GM18870 (cell line): ENCODE data around the gene TUBA1A.
"Not testable (repeated sequence)": the region's sequence is repeated elsewhere in the genome, so short reads cannot be mapped to it uniquely, and the experiment has no call there.

ENCODE experiments used
- ATAC-seq: cut with Tn5 transposase; IDR thresholded peaks from one replicate; pipeline ENCODE4 v1.9.1; 2021; ENCODE audit warnings: moderate library complexity; ENCODE audit not compliant: unreplicated experiment

Gene TUBA1A

DNA sequence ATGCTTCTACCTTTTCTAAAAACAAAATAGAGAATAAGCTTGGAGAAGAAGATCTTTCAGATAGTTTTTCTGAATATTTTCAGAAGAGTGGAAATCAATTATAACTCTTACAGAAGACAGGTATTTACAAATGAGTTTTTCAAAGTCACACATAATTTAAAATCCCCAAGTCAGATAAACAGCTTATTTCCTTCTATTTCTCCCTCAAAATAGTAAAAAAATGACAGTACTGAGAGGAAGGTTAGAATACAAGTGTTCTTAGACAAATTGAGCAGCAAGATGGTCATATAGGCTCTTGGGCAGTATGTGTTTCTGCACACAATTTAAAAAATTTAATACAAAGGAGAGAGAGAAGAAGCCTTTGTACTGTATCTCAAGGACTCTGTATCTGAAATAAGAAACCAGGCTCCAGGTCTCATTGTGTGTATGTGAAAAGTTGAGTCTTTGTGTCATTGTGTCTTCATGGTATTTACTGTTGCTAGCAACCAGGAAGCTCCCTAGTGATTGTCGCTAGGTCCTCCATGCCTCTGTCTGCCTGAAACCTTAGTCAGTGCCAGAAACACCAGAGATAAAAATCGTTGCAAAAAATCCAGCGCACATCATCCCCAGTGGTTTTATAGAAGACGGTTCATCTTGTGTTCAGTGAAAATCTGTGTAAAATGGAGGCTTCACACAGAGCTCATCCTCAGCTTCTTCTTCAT, 12.9 kb upstream of the TUBA1A start:
- ATAC-seq: no peak

GRCh38 chr12:49200919-49201594, 12.2 kb upstream of the TUBA1A start:
- no peak for ATAC-seq

GRCh38 chr12:49198431-49199155, 9.7 kb upstream of the TUBA1A start:
- no peak for ATAC-seq

DNA sequence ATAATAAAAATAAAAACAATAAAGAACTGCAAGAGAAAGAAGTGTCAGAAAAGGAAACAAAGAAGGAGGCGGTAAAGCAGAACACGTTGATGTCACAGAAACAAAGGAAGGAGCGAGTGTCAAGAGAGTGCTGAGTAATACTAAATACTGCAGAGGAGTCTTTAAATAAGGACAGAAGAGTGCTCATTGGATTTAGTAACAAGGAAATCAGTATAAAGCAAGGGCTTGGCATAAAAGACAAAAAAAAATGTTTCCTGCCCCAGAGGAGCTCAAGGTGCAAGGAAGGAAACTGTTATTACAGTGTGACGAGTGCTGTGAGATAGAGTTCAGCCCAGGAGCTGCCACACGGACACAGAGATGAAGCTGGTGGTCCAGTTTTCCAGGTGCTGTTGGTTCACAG, 8.4 kb upstream of the TUBA1A start:
- no peak for ATAC-seq

- no peak for ATAC-seq
Measured at GRCh38 chr12:49195736-49196135, 6.9 kb upstream of the TUBA1A start.

GRCh38 chr12:49193746-49194145, 4.9 kb upstream of the TUBA1A start:
- ATAC-seq: not testable (repeated sequence)

DNA sequence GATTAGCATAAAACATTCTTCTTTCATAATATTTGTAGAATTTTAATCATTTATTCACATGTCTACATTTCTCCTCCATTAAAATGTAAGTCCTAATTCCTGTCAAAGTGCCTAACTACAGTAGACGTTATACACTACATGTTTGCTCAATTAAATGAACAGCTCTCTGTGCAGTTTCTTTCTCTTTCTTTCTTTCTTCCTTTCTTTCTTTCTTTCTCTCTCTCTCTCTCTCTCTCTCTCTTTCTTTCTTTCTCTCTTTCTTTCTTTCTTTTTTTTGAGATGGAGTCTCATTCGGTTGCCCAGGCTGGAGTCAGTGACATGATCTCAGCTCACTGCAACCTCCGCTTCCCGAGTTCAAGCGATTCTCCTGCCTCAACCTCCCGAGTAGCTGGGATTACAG, 2.6 kb upstream of the TUBA1A start:
- ATAC-seq: not testable (repeated sequence)

GRCh38 chr12:49190974-49191373, 2.1 kb upstream of the TUBA1A start:
- no peak for ATAC-seq

DNA sequence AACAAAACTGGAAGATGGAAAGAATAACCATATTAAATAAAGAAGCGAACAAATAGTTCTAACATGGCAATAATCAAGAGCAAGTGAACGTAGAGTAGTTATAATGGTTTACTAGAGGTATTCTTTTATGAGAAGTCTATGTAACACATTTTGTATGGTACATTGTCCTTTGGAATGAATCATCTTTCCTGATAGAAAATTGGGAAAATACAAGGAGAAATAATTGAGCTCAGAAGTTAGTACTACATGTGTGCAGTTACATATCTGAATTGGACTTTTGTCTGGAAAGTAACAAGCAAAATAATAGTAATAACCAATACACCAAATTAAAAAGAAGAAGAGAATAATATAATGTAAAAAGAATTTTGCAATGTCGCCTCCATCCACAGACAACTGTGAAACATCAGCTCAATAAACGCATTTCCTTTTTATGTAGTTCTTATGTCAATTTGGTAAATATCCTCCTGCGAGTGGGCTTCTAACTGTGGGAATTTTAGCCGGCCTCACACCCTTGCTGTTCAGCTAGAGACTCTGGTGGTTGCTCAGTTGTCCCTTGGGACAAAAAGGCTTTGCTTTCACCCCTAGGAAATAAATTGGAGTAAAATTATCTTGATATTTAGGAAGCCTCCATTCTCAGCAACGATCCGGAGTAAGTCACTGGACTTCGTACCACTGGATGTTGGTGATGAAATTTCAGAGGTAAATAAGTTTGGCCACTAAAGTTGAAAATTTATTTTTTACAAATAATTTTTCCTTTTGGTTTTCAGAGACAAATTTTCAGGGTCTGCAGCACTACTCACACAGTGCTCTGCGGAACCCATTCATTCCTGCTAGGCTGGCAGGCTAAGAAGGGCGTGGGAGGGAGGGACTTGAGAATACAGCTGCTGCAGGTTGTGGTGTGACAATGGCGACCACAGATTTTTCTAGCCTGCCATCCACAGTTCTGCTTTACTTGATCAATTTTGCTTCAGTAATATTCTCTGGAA, 1.1 kb upstream of the TUBA1A start:
- no peak for ATAC-seq

GRCh38 chr12:49188201-49188915, 522 bp downstream of the TUBA1A start:
- ATAC-seq: peak; percentile 40

GRCh38 chr12:49187184-49187583, 1.7 kb downstream of the TUBA1A start:
- no peak for ATAC-seq

DNA sequence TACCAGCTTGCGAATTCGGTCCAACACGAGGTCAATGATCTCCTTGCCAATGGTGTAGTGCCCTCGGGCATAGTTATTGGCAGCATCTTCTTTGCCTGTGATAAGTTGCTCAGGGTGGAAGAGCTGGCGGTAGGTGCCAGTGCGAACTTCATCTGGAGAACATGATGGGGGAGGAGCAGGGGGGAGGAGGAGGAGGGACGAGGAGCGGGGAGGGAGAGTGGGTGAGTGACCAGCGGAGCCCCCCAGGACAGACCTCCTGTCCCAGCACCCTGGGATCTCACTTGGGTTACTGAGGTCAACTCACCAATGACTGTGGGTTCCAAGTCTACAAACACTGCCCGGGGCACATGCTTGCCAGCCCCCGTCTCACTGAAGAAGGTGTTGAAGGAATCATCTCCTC, 2.6 kb downstream of the TUBA1A start:
- not testable (repeated sequence) for ATAC-seq

DNA sequence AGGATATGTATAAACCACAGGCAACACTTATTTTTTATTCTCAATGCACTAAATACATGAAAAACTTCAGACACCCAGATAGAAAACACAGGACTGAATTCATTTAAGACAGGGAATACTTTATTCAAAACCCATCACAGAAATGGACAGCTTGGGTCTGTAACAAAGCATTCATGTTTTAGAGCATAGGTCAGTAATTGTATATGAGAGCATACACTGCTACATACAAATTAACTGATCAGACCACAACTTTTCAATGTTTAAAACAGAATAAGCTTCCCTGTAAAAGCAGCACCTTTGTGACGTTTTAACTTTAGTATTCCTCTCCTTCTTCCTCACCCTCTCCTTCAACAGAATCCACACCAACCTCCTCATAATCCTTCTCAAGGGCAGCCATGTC, 4.2 kb downstream of the TUBA1A start:
- ATAC-seq: not testable (repeated sequence)

- ATAC-seq: not testable (repeated sequence)
Measured at GRCh38 chr12:49183214-49183950, 5.5 kb downstream of the TUBA1A start.

- ATAC-seq: no peak
Measured at GRCh38 chr12:49174218-49174617, 14.7 kb downstream of the TUBA1A start.

DNA sequence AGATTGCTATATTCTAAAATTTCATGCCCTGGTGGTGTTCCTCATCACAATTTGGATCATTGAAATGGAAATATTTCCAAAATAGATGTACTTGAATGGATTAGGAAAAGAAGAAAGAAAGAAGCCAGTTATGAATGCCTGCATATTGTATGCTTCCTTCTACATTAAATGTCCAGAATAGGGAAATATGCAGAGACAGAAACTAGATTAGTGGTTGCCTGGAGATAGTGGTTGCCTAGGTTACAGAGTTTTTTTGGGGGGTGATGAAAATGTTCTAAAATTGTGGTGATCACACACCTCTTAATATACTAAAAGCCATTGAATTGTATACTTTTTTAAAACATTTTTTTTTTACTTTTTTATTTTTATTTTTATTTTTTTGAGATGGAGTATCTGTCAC, 18.0 kb downstream of the TUBA1A start:
- ATAC-seq: no peak

DNA sequence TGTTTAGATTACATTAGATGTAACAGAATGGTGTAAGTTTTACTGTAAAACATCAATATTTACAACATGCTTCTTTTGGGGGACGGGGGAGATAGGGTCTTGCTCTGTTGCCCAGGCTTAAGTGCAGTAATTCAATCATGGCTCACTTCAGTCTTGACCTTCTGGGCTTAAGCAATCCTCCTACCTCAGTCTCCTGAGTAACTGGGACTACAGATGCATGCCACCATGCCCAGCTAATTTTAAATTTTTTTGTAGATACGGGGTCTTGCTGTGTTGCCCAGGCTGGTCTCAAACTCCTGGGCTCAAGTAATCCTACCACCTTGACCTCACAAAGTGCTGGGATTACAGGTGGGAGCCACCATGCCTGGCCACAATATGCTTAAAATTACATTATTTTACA, 23.8 kb downstream of the TUBA1A start:
- ATAC-seq: no peak

DNA sequence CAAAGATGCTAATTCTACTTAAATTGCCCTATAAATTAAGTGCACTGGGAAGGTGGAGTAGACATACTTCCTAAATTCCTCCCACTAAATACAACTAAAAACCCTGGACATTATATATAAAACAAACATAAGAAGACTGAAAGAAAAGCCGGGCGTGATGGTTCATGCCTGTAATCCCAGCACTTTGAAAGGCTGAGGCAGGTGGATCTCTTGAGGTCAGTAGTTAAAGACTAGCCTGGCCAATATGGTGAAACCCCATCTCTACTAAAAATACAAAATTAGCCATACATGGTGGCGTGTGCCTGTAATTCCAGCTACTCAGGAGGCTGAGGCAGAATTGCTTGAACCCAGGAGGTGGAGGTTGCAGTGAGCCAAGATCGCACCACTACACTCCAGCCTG, 27.0 kb downstream of the TUBA1A start:
- ATAC-seq: not testable (repeated sequence)

GRCh38 chr12:49161092-49161795, 27.6 kb downstream of the TUBA1A start:
- no peak for ATAC-seq
